CD14-positive monocyte (primary cell): Measurements from ENCODE around the gene KCTD2. TPM values are rescaled to one million over a fixed set of nuclear protein-coding genes. Genes with fewer than 3 reads are reported as not detected.
"Not testable (repeated sequence)": the region's sequence is repeated elsewhere in the genome, so short reads cannot be mapped to it uniquely, and the experiment has no call there.

Experiments
- DNase-seq, 3 donors: peaks; one replicate each; pipeline ENCODE4 v3.0.0-alpha.2; 2011 to 2022
- H2AFZ ChIP-seq: 2 replicates; pipeline ENCODE4 v1.6.0; 2012; ENCODE audit warnings: mild to moderate bottlenecking, low read depth, low read length, inconsistent platforms; ENCODE audit not compliant: insufficient read depth, poor library complexity, severe bottlenecking
- H3K27ac ChIP-seq, 2 donors: 1 replicate in 1 of 2; 2 replicates in 1 of 2; pipeline ENCODE4 v1.5.1; 2012 to 2013; ENCODE audit warnings: low read length in 2 of 2, control low read depth in 1 of 2, inconsistent platforms in 1 of 2, low read depth in 1 of 2, mild to moderate bottlenecking in 1 of 2
- H3K27me3 ChIP-seq, 2 donors: one replicate each; pipeline versions ENCODE4 v1.6.0 to v1.6.1; 2011 to 2013; ENCODE audit warnings: low read length in 2 of 2; ENCODE audit not compliant: control insufficient read depth in 2 of 2, insufficient read depth in 2 of 2
- H3K36me3 ChIP-seq, 2 donors: replicated peaks in 1 of 2; 1 replicate in 1 of 2; 2 replicates in 1 of 2; pipeline versions ENCODE4 v1.5.1 to v1.6.1; 2012 to 2013; ENCODE audit warnings: low read length in 2 of 2, control low read depth in 1 of 2, inconsistent platforms in 1 of 2, mild to moderate bottlenecking in 1 of 2; ENCODE audit not compliant: insufficient read depth in 2 of 2, control insufficient read depth in 1 of 2
- H3K4me1 ChIP-seq, 2 donors: 1 replicate in 1 of 2; 2 replicates in 1 of 2; pipeline versions ENCODE4 v1.5.1 to v1.6.1; 2012 to 2013; ENCODE audit warnings: low read length in 2 of 2, control low read depth in 1 of 2, inconsistent platforms in 1 of 2, mild to moderate bottlenecking in 1 of 2, moderate library complexity in 1 of 2; ENCODE audit not compliant: insufficient read depth in 2 of 2, control insufficient read depth in 1 of 2
- H3K4me2 ChIP-seq: replicated peaks from 2 replicates; pipeline ENCODE3; 2012; ENCODE audit warnings: low read length, moderate library complexity, mild to moderate bottlenecking; ENCODE audit not compliant: poor library complexity, severe bottlenecking; ENCODE audit errors: extremely low read depth
- H3K4me3 ChIP-seq, 3 experiments: fragments of 200-600 bp in 1 of 3; sonication (generic) in 1 of 3; replicated peaks in 1 of 3; 1 replicate in 2 of 3; 2 replicates in 1 of 3; pipeline ENCODE4 v1.5.1; 2011 to 2013; ENCODE audit warnings: low read length in 3 of 3, mild to moderate bottlenecking in 3 of 3, control low read depth in 2 of 3, low read depth in 2 of 3, inconsistent platforms in 1 of 3, moderate library complexity in 1 of 3
- H3K79me2 ChIP-seq: 2 replicates; pipeline ENCODE4 v1.6.0; 2012; ENCODE audit warnings: mild to moderate bottlenecking, control low read depth, inconsistent platforms, low read length, moderate library complexity; ENCODE audit not compliant: insufficient read depth
- H3K9ac ChIP-seq: 2 replicates; pipeline ENCODE4 v1.6.0; 2017; ENCODE audit warnings: low read length, mild to moderate bottlenecking; ENCODE audit not compliant: insufficient read depth, poor library complexity, severe bottlenecking
- H3K9me3 ChIP-seq, 2 donors: replicated peaks in 1 of 2; 1 replicate in 1 of 2; 2 replicates in 1 of 2; pipeline versions ENCODE4 v1.5.1 to v1.6.1; 2012 to 2013; ENCODE audit warnings: low read length in 2 of 2, control low read depth in 1 of 2; ENCODE audit not compliant: control insufficient read depth in 1 of 2, insufficient read depth in 1 of 2
- H4K20me1 ChIP-seq: 2 replicates; pipeline ENCODE4 v1.6.0; 2012; ENCODE audit warnings: mild to moderate bottlenecking, low read length, control low read depth, moderate library complexity; ENCODE audit not compliant: insufficient read depth
- H3K27ac Mint-ChIP-seq, 7 donors: one replicate each; pipeline ENCODE4 v1.8.0; 2020; ENCODE audit warnings: mild to moderate bottlenecking in 7 of 7, mixed read lengths in 7 of 7, moderate library complexity in 6 of 7, inconsistent platforms in 2 of 7
- H3K27me3 Mint-ChIP-seq, 3 donors: one replicate each; pipeline ENCODE4 v1.8.0; 2021 to 2022; ENCODE audit warnings: low read depth in 3 of 3, mild to moderate bottlenecking in 3 of 3, mixed read lengths in 3 of 3, moderate library complexity in 3 of 3, inconsistent platforms in 1 of 3
- H3K36me3 Mint-ChIP-seq, 2 donors: one replicate each; pipeline ENCODE4 v1.8.0; 2020; ENCODE audit warnings: mixed read lengths in 2 of 2, inconsistent platforms in 1 of 2, mild to moderate bottlenecking in 1 of 2
- H3K4me1 Mint-ChIP-seq: one replicate; pipeline ENCODE4 v1.8.0; 2020; ENCODE audit warnings: mild to moderate bottlenecking, mixed read lengths
- H3K4me3 Mint-ChIP-seq, 2 donors: one replicate each; pipeline ENCODE4 v1.8.0; 2020; ENCODE audit warnings: mild to moderate bottlenecking in 2 of 2, mixed read lengths in 2 of 2, moderate library complexity in 1 of 2
- H3K9me3 Mint-ChIP-seq, 7 donors: one replicate each; pipeline ENCODE4 v1.8.0; 2020 to 2022; ENCODE audit warnings: mixed read lengths in 7 of 7, mild to moderate bottlenecking in 6 of 7, moderate library complexity in 6 of 7, inconsistent platforms in 2 of 7
- WGBS: methylation state at CpG from one replicate; pipeline ENCODE4 v1.1.5; 2013; ENCODE audit warnings: missing lambda C conversion rate; ENCODE audit not compliant: insufficient coverage; 5-methylcytosine and 5-hydroxymethylcytosine counted together
- intact Hi-C, 2 donors: fragments of 100-400 bp; cut with micrococcal nuclease; formaldehyde crosslinking; loops; one replicate each; pipeline versions ENCODE4 v1.15.0 to v1.15.1; 2023
- polyA plus RNA-seq, 3 donors: library from polyadenylated mRNA; depleted of rRNA in 1 of 3; unstranded in 2 of 3; stranded (reverse) in 1 of 3; fragments of 300-500 nt in 2 of 3; fragments of >200 nt in 1 of 3; fragmentation: Illumina TruSeq in 2 of 3; gene quantifications; 1 replicate in 2 of 3; 2 replicates in 1 of 3; pipeline ENCODE4 v1.2.3, GENCODE V29; 2012 to 2021
- TF ChIP-seq, protein P1 (sequence below): fragments of 200-600 bp; IDR thresholded peaks from one replicate; pipeline ENCODE4 v1.8.0; 2022; ENCODE audit warnings: antibody characterized with exemption, mild to moderate bottlenecking

The KCTD2 gene
- polyA plus RNA-seq, 3 donors: 2.8 to 17.0 (median 2.9) TPM

GRCh38 chr17:75004371-75004770 is 42.7 kb upstream of the KCTD2 start:
- Histone ChIP-seq H3K4me1 (no peaks in the 10 kb centered on the region), H3K27me3 (no peaks in the 10 kb centered on the region), H3K79me2 (no peaks in the 10 kb centered on the region), H2AFZ (no peak overlapping the region), H3K27ac (no peak overlapping the region), H3K4me3 (no peak overlapping the region), H4K20me1 (no peaks in the 10 kb centered on the region), H3K4me2 (no peak overlapping the region), H3K9ac (no peak overlapping the region), H3K9me3 (no peaks in the 10 kb centered on the region), H3K36me3 (no peaks in the 10 kb centered on the region)
- Mint-ChIP-seq H3K27ac (no peak overlapping the region), H3K36me3 (no peaks in the 10 kb centered on the region), H3K27me3 (peaks cover 4 to 6% (median 4%) of the 10 kb centered on the region in 3 donors), H3K9me3 (no peaks in the 10 kb centered on the region), H3K4me3 (no peak overlapping the region), H3K4me1 (peaks cover 5% of the 10 kb centered on the region)
- TF ChIP-seq, protein P1, sequence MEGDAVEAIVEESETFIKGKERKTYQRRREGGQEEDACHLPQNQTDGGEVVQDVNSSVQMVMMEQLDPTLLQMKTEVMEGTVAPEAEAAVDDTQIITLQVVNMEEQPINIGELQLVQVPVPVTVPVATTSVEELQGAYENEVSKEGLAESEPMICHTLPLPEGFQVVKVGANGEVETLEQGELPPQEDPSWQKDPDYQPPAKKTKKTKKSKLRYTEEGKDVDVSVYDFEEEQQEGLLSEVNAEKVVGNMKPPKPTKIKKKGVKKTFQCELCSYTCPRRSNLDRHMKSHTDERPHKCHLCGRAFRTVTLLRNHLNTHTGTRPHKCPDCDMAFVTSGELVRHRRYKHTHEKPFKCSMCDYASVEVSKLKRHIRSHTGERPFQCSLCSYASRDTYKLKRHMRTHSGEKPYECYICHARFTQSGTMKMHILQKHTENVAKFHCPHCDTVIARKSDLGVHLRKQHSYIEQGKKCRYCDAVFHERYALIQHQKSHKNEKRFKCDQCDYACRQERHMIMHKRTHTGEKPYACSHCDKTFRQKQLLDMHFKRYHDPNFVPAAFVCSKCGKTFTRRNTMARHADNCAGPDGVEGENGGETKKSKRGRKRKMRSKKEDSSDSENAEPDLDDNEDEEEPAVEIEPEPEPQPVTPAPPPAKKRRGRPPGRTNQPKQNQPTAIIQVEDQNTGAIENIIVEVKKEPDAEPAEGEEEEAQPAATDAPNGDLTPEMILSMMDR: no peak
- 100% methylated on average over 2 of the region's 3 CpGs for WGBS
- no peak for DNase-seq
- intact Hi-C loops: loop anchor here in 1 of 2 donors (5.0 kb wide), 1 partner anchor 42 kb away; no protein-coding TSS in a partner anchor

GRCh38 chr17:75005291-75005690 is 41.7 kb upstream of the KCTD2 start:
- no peak overlapping the region for H2AFZ ChIP-seq
- H3K9me3 ChIP-seq: no peaks in the 10 kb centered on the region
- peaks cover 5% of the 10 kb centered on the region for H3K4me1 Mint-ChIP-seq
- H3K27ac Mint-ChIP-seq: no peak overlapping the region
- H3K36me3 ChIP-seq: no peaks in the 10 kb centered on the region
- H3K4me2 ChIP-seq: no peak overlapping the region
- DNase-seq: no peak
- H3K9ac ChIP-seq: no peak overlapping the region
- no peak overlapping the region for H3K4me3 ChIP-seq
- H3K27me3 Mint-ChIP-seq: peaks cover 4 to 6% (median 4%) of the 10 kb centered on the region in 3 donors
- H3K4me3 Mint-ChIP-seq: no peak overlapping the region
- H3K27ac ChIP-seq: no peak overlapping the region
- intact Hi-C loops: loop anchor here in 1 of 2 donors (5.0 kb wide), 1 partner anchor 43 kb away; no protein-coding TSS in a partner anchor
- 100% methylated on average over 2 of the region's 8 CpGs for WGBS
- H4K20me1 ChIP-seq: no peaks in the 10 kb centered on the region
- no peaks in the 10 kb centered on the region for H3K36me3 Mint-ChIP-seq
- no peaks in the 10 kb centered on the region for H3K9me3 Mint-ChIP-seq
- no peaks in the 10 kb centered on the region for H3K79me2 ChIP-seq
- TF ChIP-seq, protein P1: no peak
- no peaks in the 10 kb centered on the region for H3K4me1 ChIP-seq
- H3K27me3 ChIP-seq: no peaks in the 10 kb centered on the region

GRCh38 chr17:75006084-75006483 is 40.9 kb upstream of the KCTD2 start:
- H3K27ac Mint-ChIP-seq, H3K27me3 Mint-ChIP-seq, DNase-seq: not testable (repeated sequence)

More at GRCh38 chr17:75006084-75006483, 40.9 kb upstream of the KCTD2 start:
- H2AFZ ChIP-seq, H3K79me2 ChIP-seq, H3K4me3 Mint-ChIP-seq, H3K9ac ChIP-seq, H3K4me2 ChIP-seq, H4K20me1 ChIP-seq, H3K36me3 Mint-ChIP-seq, H3K9me3 ChIP-seq, H3K27me3 ChIP-seq, H3K4me3 ChIP-seq, H3K4me1 ChIP-seq, H3K9me3 Mint-ChIP-seq, H3K4me1 Mint-ChIP-seq, H3K36me3 ChIP-seq, H3K27ac ChIP-seq: not testable (repeated sequence)
- 100% methylated on average over 2 of the region's 6 CpGs for WGBS
- intact Hi-C loops: loop anchor here in 1 of 2 donors (5.0 kb wide), 1 partner anchor 44 kb away; no protein-coding TSS in a partner anchor
